Mesodermal cell (in vitro differentiated cells): ENCODE data around the gene GSN.

ENCODE experiments used
- H3K27ac ChIP-seq: 2 replicates; pipeline ENCODE4 v1.7.0; 2013; ENCODE audit warnings: mild to moderate bottlenecking, low read depth, low read length, moderate library complexity; ENCODE audit not compliant: severe bottlenecking
- H3K36me3 ChIP-seq: 2 replicates; pipeline ENCODE4 v1.7.1; 2013; ENCODE audit warnings: mild to moderate bottlenecking, low read length, moderate library complexity; ENCODE audit not compliant: control insufficient read depth, insufficient read depth
- H3K4me1 ChIP-seq: one replicate; pipeline ENCODE4 v1.7.1; 2013; ENCODE audit warnings: mild to moderate bottlenecking, low read length; ENCODE audit not compliant: insufficient read depth, control insufficient read depth, poor library complexity, severe bottlenecking
- H3K4me3 ChIP-seq: 2 replicates; pipeline ENCODE4 v1.7.0; 2013; ENCODE audit warnings: low read length, control low read depth, mild to moderate bottlenecking; ENCODE audit not compliant: insufficient read depth, poor library complexity, severe bottlenecking; ENCODE audit errors: extremely low read depth
- H3K9me3 ChIP-seq: 2 replicates; pipeline ENCODE4 v1.7.1; 2013; ENCODE audit warnings: mild to moderate bottlenecking, low read length, moderate library complexity; ENCODE audit not compliant: control insufficient read depth
- WGBS, 2 experiments: methylation state at CpG; one replicate each; pipeline ENCODE4 v1.1.5; 2013; ENCODE audit warnings: missing lambda C conversion rate in 2 of 2; ENCODE audit not compliant: insufficient coverage in 2 of 2; 5-methylcytosine and 5-hydroxymethylcytosine counted together

GSN gene

DNA sequence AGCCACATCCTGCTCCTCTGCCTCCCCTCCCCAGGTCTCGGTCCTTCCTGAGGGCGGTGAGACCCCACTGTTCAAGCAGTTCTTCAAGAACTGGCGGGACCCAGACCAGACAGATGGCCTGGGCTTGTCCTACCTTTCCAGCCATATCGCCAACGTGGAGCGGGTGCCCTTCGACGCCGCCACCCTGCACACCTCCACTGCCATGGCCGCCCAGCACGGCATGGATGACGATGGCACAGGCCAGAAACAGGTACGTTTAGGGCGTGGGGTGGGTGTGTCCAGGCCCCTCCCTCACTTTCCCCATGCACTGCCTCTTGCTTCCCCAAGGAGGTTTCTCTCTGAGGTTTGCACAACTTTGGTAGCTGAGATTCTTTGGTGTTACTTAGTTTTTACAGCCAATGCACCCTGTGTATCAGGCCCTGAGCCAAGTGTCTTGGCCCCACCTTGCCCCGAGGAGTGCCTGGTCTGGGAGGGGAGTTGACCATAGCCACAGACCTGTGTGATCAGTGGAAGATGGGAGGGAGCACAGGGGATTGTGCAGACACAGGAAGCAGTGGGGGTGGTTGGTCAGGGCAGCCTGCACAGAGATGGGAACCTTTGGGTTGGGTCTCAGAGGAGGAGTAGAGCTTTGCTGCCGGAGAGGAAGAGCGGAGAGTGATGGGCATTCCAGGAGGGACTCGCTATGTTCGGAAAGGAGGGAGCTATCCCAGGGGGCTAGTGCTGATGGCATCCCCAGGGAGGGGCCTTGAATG lies 50.8 kb downstream of the GSN start:
- Histone ChIP-seq H3K4me3 (no peak overlapping the region), H3K4me1 (no peaks in the 10 kb centered on the region), H3K27ac (no peak overlapping the region), H3K36me3 (peaks cover 78% of the 10 kb centered on the region), H3K9me3 (no peaks in the 10 kb centered on the region)
- 93 to 96% methylated on average over 16 to 17 of the region's 19 CpGs for WGBS, 2 experiments

DNA sequence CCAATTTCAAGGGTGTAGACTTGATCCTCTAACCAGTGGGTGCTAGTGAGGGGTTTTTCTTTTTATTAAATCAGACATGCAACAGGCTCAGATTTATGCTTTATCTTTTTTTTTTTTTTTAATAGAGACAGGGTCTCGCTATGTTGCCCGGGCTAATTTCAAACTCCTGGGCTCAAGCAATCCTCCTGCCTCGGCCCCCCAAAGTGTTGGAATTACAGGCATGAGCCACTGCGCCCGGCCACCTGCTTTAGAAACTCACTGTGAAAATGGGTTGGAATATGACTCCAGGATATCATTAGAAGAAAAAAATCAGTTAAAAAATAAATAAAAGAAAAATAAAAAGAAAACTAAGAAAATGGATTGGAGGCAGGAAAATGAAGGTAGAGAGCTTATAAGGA lies 51.4 kb downstream of the GSN start:
- no peaks in the 10 kb centered on the region for H3K9me3 ChIP-seq
- 80 to 100% methylated on average over 2 to 3 of the region's 5 CpGs for WGBS, 2 experiments
- no peak overlapping the region for H3K4me3 ChIP-seq
- H3K36me3 ChIP-seq, result peaks cover 78% of the 10 kb centered on the region
- no peak overlapping the region for H3K27ac ChIP-seq
- H3K4me1 ChIP-seq, result no peaks in the 10 kb centered on the region

DNA sequence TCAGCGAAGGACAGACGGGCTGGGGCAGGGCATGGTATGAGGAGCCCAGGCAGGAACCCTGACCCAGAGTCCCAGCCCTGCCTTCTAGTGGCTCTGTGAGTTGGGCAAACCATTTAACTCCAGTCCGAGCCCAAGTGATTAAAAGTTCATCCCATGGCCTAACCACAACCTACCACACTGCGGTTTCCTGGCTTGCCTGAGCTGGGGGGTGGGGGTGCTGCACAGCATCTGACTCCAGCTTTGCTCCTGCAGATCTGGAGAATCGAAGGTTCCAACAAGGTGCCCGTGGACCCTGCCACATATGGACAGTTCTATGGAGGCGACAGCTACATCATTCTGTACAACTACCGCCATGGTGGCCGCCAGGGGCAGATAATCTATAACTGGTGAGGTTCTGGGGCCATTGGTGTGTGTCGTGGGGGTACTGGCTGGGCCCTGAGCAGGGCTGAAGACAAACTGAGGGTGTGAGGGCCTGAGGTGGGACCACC lies 53.1 kb downstream of the GSN start:
- Histone ChIP-seq H3K4me3 (no peak overlapping the region), H3K36me3 (peaks cover 84% of the 10 kb centered on the region), H3K27ac (no peak overlapping the region), H3K4me1 (peaks cover 6% of the 10 kb centered on the region), H3K9me3 (no peaks in the 10 kb centered on the region)
- WGBS, 2 experiments, result 96 to 98% methylated on average over 7 to 9 of the region's 10 CpGs

DNA sequence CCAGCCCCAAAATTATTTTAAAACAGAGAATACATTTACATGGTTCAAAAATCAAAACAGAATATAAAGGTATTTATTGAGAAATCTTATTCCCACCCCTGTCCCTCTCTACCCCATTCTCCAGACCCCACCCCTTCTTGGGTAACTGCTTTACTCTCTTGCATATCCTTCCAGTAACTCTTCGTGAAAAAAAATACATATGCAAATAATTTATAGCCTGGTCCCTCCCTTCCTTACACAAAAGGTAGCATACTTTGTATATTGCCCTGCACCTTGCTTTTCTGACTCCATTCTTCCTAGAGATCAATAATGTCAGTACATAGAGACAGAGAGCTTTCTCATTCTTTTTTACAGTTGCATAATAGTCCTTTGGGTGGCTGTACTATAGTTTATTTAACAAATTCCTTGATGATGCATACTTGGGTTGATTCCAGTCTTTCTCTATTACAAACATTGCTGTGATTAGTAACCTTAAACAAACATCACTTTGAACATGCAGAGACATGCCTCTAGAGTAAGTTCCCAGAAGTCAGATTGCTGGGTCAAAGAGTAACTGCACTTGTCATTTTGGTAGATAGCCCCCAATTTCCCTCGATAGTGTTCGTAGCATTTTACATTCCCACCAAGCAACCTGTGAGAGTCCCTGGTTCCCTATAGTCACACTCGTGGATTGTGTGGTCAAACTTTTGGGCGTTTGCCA lies 54.2 kb downstream of the GSN start:
- peaks cover 85% of the 10 kb centered on the region for H3K36me3 ChIP-seq
- H3K27ac ChIP-seq, result no peak overlapping the region
- H3K9me3 ChIP-seq, result no peaks in the 10 kb centered on the region
- H3K4me1 ChIP-seq, result peaks cover 6% of the 10 kb centered on the region
- H3K4me3 ChIP-seq, result no peak overlapping the region
- 92 to 100% methylated on average over 3 of the region's 5 CpGs for WGBS, 2 experiments

DNA sequence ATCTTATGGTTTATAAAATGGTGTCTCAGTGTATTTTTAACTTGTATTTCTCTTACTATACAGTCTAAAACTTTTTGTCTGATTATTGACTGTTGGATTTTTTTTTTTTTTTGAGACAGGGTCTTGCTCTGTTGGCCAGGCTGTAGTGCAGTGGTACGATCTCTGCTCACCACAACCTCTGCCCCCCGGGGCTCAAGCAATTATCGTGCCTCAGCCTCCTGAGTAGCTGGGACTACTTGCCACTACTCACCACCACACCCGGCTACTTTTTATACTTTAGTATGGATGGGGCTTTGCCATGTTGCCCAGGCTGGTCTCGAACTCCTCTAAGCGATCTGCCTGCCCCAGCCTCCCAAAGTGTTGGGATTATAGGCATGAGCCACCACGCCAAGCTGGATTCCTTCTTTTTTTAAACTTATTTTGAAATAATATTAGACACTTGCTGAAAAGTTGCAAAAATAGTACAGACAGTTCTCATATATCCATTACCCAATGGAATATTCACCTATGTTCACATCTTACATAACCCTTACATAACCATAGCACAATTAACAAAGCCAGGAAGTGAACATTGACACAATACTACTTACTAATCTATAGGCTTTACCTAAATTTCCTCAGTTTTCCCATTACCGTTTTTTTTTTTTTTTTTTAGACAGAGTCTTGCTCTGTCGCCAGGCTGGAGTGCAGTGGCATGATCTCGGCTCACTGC lies 54.9 kb downstream of the GSN start:
- H3K27ac ChIP-seq, result no peak overlapping the region
- 91 to 92% methylated on average over 5 to 7 of the region's 10 CpGs for WGBS, 2 experiments
- peaks cover 6% of the 10 kb centered on the region for H3K4me1 ChIP-seq
- no peak overlapping the region for H3K4me3 ChIP-seq
- no peaks in the 10 kb centered on the region for H3K9me3 ChIP-seq
- peaks cover 85% of the 10 kb centered on the region for H3K36me3 ChIP-seq

DNA sequence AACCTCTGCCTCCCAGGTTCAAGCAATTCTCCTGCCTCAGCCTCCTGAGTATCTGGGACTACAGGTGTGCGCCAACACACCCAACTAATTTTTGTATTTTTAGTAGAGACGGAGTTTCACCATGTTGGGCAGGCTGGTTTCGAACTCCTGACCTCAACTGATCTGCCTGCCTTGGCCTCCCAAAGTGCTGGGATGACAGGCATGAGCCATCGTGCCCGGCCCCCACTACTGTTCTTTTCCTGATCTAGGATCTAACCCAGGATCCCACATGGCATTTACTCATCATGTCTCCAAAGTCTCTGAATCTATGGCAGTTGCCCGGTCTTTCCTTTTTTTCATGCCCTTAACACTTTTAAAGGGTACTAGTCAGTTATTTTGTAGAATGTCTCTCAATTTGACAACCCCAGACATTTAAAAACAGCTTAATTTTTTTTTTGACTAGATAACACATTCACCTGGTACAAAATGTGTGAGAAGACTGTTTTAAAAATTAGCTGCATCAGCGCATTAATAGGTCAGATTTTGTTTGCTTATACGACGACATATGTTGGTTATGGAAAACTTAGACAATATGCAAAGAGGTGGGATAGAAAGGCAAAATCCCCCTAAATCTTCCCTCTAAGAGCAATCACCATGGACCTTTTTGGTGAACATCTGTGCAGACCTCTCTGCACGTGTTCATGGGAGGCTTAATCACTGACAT lies 55.6 kb downstream of the GSN start:
- Histone ChIP-seq H3K9me3 (no peaks in the 10 kb centered on the region), H3K36me3 (peaks cover 85% of the 10 kb centered on the region), H3K4me1 (peaks cover 6% of the 10 kb centered on the region), H3K27ac (no peak overlapping the region), H3K4me3 (no peak overlapping the region)
- WGBS, 2 experiments, result 94 to 100% methylated on average over 3 to 5 of the region's 10 CpGs

DNA sequence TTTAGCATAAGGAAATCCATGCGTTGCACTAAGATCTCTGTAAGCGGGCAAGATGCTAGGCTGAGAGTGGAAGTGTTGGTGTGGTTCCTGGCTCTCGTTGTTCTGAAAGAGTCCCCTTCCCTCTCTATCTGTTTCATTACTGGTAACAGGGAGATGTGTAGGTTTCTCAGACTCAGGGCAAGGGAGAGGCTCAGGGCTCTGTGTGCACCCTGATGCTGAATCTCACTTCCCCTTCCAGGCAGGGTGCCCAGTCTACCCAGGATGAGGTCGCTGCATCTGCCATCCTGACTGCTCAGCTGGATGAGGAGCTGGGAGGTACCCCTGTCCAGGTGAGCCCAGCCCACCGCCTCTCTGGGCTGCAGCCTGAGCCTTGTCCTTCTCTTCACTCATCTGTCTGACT lies 56.4 kb downstream of the GSN start:
- Histone ChIP-seq H3K4me1 (peaks cover 6% of the 10 kb centered on the region), H3K27ac (no peak overlapping the region), H3K9me3 (no peaks in the 10 kb centered on the region), H3K4me3 (no peak overlapping the region), H3K36me3 (peaks cover 88% of the 10 kb centered on the region)
- WGBS, 2 experiments, result 85 to 98% methylated on average over 2 to 4 of the region's 5 CpGs

DNA sequence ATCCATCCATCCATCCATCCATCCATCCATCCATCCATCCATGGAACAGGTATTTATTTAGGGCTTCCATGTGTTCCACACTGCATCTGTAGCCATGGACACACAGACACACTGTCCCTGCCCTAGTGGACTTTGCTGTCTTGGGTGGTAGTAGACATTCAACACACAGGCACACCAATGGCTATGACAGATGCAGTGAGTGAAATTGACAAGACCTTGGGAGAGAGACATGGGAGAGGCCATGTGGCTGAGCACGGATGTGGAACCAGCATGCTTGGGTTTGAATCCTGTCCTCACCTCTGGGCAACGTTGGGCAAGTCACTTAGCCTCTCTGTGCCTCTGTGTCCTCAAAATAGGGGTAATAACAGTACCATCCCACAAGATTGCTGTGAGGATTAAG lies 56.8 kb downstream of the GSN start:
- Histone ChIP-seq H3K4me1 (peaks cover 6% of the 10 kb centered on the region), H3K4me3 (no peak overlapping the region), H3K36me3 (peaks cover 93% of the 10 kb centered on the region), H3K27ac (no peak overlapping the region), H3K9me3 (no peaks in the 10 kb centered on the region)
- WGBS, 2 experiments, result 100% methylated on average over 2 of the region's 2 CpGs; no CpG with 5 or more reads in 1 of the 2 experiments

DNA sequence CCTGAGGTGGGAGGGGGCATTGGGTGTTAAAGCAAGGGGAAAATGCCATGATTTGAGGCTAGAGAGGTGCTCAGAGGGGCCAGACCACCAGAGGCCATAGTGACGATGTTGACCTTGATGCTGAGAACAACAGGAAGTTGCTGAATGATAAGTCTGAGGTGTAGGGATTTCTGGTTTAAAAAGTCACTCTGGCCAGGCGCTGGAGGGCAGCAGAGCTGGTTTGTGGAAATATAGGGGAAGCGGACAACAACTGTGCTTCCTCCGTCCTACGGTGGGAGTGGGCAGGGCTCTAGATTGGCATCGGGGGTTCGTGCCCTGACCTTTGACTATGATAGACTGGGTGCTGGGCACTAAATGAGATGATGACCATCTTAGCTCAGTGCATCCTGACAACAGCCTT lies 57.4 kb downstream of the GSN start:
- Histone ChIP-seq H3K4me1 (peaks cover 6% of the 10 kb centered on the region), H3K9me3 (no peaks in the 10 kb centered on the region), H3K36me3 (peaks cover 98% of the 10 kb centered on the region), H3K4me3 (no peak overlapping the region), H3K27ac (no peak overlapping the region)
- WGBS, 2 experiments, result 93% methylated on average over 7 of the region's 7 CpGs

DNA sequence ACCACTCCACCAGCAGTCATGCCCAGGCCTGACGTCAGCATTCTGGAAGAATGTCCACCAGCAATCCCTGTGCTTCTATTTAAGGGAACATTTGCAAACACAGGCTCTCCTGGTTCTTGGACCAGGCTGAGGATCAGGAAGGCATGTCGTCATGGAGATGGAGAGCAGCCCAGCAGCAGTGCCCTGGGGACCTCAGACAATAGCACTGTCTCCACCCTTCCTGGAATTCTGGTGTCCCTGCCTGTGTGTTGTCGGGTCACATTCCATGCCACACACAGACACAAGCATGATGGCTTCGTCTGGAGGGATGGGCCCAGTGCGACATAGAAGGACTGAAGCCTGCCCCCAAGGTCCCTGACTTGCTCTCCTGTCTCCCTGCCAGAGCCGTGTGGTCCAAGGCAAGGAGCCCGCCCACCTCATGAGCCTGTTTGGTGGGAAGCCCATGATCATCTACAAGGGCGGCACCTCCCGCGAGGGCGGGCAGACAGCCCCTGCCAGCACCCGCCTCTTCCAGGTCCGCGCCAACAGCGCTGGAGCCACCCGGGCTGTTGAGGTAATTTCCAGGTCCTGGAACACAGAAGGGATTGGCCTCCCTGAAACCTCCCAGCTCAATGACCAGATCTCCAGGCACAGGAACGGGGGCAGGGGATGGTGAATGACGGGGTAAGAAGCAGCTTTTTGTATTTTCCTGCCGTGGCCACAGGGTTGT lies 58.3 kb downstream of the GSN start:
- no peaks in the 10 kb centered on the region for H3K9me3 ChIP-seq
- peaks cover 98% of the 10 kb centered on the region for H3K36me3 ChIP-seq
- no peak overlapping the region for H3K4me3 ChIP-seq
- no peak overlapping the region for H3K27ac ChIP-seq
- WGBS, 2 experiments, result 86 to 87% methylated on average over 16 to 18 of the region's 19 CpGs
- peaks cover 6% of the 10 kb centered on the region for H3K4me1 ChIP-seq
